Testis (tissue), 3 donors: ENCODE data around the gene SLC4A3. TPM values are rescaled to one million over a fixed set of nuclear protein-coding genes. Genes with fewer than 3 reads are reported as not detected.

Experiments used
- DNase-seq: peaks from one replicate; pipeline ENCODE4 v3.0.0-alpha.2; 2019
- H3K27ac ChIP-seq, 2 donors: fragments of 200-600 bp; sonication (generic); one replicate each; pipeline ENCODE4 v1.5.1; 2019
- H3K27me3 ChIP-seq: fragments of 200-600 bp; sonication (generic); one replicate; pipeline ENCODE4 v1.5.1; 2019
- H3K36me3 ChIP-seq: fragments of 200-600 bp; sonication (generic); one replicate; pipeline ENCODE4 v1.5.1; 2017; ENCODE audit warnings: low read depth; ENCODE audit errors: missing control alignments
- H3K4me1 ChIP-seq: fragments of 200-600 bp; sonication (generic); one replicate; pipeline ENCODE4 v1.5.1; 2019
- H3K4me3 ChIP-seq, 2 donors: fragments of 200-600 bp; sonication (generic); one replicate each; pipeline ENCODE4 v1.5.1; 2017 to 2019
- H3K9me3 ChIP-seq: fragments of 200-600 bp; sonication (generic); one replicate; pipeline ENCODE4 v1.5.1; 2017
- POLR2A ChIP-seq: fragments of 450-650 bp; IDR thresholded peaks from one replicate; pipeline ENCODE4 v1.6.1; 2017; ENCODE audit warnings: antibody characterized with exemption, mild to moderate bottlenecking, moderate library complexity
- WGBS, 2 donors: methylation state at CpG; one replicate each; pipeline ENCODE4 v1.1.5; 2018; 5-methylcytosine and 5-hydroxymethylcytosine counted together
- intact Hi-C: fragments of 100-400 bp; cut with DNase I; formaldehyde crosslinking; loops from one replicate; pipeline ENCODE4 v1.15.1; 2023; ENCODE audit warnings: low total_unique reads
- polyA plus RNA-seq: library from polyadenylated mRNA; stranded (reverse); fragments of 350-450 nt; fragmentation: Illumina TruSeq; extraction: RNeasy Lipid Tissue Mini Kit (QIAGEN cat#74804); gene quantifications from one replicate; pipeline ENCODE4 v1.2.3, GENCODE V29; 2014; ENCODE audit warnings: low read depth, low replicate concordance; ENCODE audit not compliant: insufficient read depth
- total RNA-seq, 2 donors: library from RNA; depleted of rRNA; stranded (reverse); fragments of >200 nt; gene quantifications; one replicate each; pipeline ENCODE4 v1.2.3, GENCODE V29; 2016
- TF ChIP-seq, protein P1 (sequence below), 3 experiments: fragments of 450-650 bp in 2 of 3; fragments of 200-600 bp in 1 of 3; sonication (generic) in 1 of 3; IDR thresholded peaks; one replicate each; pipeline ENCODE4 v1.5.1; 2016 to 2019; ENCODE audit warnings: antibody characterized with exemption in 3 of 3, mild to moderate bottlenecking in 2 of 3, moderate library complexity in 1 of 3

The SLC4A3 gene
- total and polyA plus RNA-seq, 3 donors from 2014 or later: 15.1 to 44.3 (median 31.3) TPM

DNA sequence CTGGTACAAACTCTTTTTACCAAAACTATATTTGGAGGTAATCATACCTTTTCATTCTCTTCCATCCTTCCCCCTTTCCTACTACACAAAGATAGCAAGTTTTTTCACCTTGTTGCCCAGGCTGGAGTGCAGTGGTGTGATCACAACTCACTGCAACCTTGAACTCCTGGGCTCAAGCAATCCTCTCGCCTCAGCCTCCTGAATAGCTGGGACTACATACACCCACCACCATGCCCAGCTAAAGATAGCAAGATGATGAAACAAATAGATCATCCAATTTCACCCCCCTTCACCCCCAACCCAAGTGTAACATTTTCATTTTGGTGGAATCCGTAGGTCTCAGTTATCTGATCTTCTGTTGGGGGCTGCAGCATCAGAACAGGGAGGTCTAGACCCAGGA lies 34.3 kb upstream of the SLC4A3 start:
- WGBS, 2 donors: 52 to 82% methylated on average over 2 of the region's 2 CpGs
- H3K4me1 ChIP-seq: peaks cover 22% of the 10 kb centered on the region
- no peaks in the 10 kb centered on the region for H3K9me3 ChIP-seq
- no peaks in the 10 kb centered on the region for H3K36me3 ChIP-seq
- no peak overlapping the region for H3K4me3 ChIP-seq
- peak overlapping the region; percentile 52 to 53 for H3K27ac ChIP-seq
- TF ChIP-seq, protein P1, sequence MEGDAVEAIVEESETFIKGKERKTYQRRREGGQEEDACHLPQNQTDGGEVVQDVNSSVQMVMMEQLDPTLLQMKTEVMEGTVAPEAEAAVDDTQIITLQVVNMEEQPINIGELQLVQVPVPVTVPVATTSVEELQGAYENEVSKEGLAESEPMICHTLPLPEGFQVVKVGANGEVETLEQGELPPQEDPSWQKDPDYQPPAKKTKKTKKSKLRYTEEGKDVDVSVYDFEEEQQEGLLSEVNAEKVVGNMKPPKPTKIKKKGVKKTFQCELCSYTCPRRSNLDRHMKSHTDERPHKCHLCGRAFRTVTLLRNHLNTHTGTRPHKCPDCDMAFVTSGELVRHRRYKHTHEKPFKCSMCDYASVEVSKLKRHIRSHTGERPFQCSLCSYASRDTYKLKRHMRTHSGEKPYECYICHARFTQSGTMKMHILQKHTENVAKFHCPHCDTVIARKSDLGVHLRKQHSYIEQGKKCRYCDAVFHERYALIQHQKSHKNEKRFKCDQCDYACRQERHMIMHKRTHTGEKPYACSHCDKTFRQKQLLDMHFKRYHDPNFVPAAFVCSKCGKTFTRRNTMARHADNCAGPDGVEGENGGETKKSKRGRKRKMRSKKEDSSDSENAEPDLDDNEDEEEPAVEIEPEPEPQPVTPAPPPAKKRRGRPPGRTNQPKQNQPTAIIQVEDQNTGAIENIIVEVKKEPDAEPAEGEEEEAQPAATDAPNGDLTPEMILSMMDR (IDR thresholded peaks at IDR 0.05): no peak
- TF ChIP-seq POLR2A: no peak
- no peaks in the 10 kb centered on the region for H3K27me3 ChIP-seq
- intact Hi-C loops: no loop called here
- DNase-seq: no peak

DNA sequence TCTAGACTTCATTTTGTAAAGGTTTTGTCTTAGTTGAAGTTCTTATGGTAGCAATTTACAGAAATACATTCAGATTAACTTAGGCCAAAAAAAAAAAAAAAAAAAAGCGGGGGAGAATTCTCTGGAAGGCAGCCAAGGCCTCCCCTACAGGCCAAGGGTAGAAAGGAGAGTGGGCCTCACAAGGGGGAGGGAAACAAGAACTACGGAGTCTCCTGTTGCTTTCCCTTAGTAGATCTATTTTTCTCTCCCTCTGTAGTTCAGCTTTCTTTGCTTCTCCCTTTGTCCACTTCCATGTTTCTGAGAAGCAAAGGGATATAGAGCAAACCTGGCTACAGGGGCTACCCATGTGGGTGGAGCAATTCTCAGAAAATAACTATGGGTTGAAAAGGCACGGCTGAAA lies 32.2 kb upstream of the SLC4A3 start:
- 23 to 37% methylated on average over 3 of the region's 3 CpGs for WGBS, 2 donors
- peak; percentile 56 for DNase-seq
- intact Hi-C loops: no loop called here
- Histone ChIP-seq H3K9me3 (no peaks in the 10 kb centered on the region), H3K4me1 (peaks cover 29% of the 10 kb centered on the region), H3K4me3 (no peak overlapping the region), H3K27ac (peak overlapping the region; percentile 59 to 77), H3K27me3 (no peaks in the 10 kb centered on the region), H3K36me3 (no peaks in the 10 kb centered on the region)
- no peak for TF ChIP-seq POLR2A
- TF ChIP-seq, protein P1 (IDR thresholded peaks at IDR 0.05): peak in 1 of 3 experiments; percentile 12

DNA sequence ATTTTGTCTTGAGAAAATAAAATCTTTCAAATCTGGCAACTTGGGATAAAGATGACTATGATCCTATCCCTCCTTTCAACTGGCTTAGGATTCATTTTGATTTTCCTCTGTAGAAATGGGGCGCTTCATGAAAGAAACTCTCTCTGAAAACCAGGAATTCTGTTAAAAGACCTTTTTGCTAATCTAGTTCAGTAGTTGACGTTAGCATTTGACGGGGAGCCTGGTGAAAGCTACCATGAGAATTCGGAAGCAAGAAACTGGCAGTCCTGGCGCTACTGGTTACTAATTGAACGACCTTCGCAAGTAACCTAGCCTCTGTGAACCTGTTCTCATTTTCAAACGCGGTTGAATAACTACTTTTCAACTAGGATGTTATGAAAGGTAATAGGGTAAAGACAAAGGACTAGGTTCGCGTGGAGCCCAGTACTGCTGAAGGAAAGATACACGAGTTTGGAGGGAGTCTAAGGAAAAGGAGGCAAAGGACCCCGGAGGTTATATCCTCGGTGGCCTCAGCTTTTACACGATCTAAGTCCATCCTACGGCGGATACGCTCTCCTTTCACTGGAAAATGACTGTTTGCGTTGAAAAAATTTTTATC lies 30.4 kb upstream of the SLC4A3 start:
- no peaks in the 10 kb centered on the region for H3K36me3 ChIP-seq
- no peaks in the 10 kb centered on the region for H3K9me3 ChIP-seq
- TF ChIP-seq, protein P1 (IDR thresholded peaks at IDR 0.05): no peak
- TF ChIP-seq POLR2A: no peak
- H3K27ac ChIP-seq: peak overlapping the region; percentile 77 to 96
- H3K27me3 ChIP-seq: no peaks in the 10 kb centered on the region
- peak overlapping the region; percentile 68 to 78 for H3K4me3 ChIP-seq
- peaks cover 32% of the 10 kb centered on the region for H3K4me1 ChIP-seq
- WGBS, 2 donors: 5 to 6% methylated on average over 19 of the region's 19 CpGs
- intact Hi-C loops: no loop called here
- DNase-seq: no peak

DNA sequence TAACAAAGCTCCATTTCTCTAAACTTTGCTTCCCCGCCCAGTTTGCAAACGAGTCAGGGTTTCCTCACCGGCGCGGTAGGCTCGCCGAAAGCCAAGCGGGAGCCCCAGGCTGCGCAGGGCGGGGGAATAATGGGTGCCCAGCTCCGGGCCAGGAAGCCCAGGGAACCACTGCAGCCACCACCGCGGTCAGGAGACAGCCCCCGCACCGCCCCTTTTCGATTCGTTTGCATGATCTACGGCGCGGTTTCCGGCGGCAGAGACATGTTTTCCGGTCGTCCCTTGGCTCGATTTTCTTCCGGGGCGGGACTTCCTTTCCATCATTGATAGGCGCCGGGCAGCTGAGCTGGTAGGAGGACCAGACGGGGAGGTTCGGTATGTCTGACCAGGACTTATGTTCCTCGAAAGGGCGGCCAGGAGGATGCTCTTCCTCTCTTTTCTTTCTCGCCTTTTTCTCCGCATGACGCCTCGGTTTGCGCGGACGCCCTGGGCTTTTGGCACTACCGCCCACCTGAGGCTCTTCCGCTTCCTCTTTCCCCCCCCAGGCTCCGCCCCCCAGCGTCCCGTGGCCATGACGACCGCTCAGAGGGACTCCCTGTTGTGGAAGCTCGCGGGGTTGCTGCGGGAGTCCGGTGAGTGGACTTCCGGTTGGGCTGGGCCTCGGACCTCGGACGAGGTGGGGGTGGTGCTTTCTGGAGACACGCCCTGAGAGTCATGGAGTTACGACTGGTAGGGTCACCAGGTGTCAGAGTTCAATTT lies 29.7 kb upstream of the SLC4A3 start, which contains the start of gene STK11IP:
Gene STK11IP, plus strand, starts transcription at position 306 of the 756 bp plus-strand sequence. Its CDS starts 263 bp downstream, at position 569.
- 0 to 1% methylated on average over 44 to 57 of the region's 57 CpGs for WGBS, 2 donors
- intact Hi-C loops: no loop called here
- H3K9me3 ChIP-seq: no peaks in the 10 kb centered on the region
- H3K4me1 ChIP-seq: peaks cover 37% of the 10 kb centered on the region
- peak; percentile 57 for TF ChIP-seq POLR2A
- TF ChIP-seq, protein P1 (IDR thresholded peaks at IDR 0.05): peak in 1 of 3 experiments; percentile 3
- no peaks in the 10 kb centered on the region for H3K36me3 ChIP-seq
- no peaks in the 10 kb centered on the region for H3K27me3 ChIP-seq
- DNase-seq: peak; percentile 98
- H3K27ac ChIP-seq: peak within 1 kb of the TSS; percentile 77 to 96
- H3K4me3 ChIP-seq: peak within 1 kb of the TSS; percentile 68 to 78
